Brain microvascular endothelial cell (primary cell): ENCODE data around the gene LAMB1.
"Not testable (repeated sequence)": the region's sequence is repeated elsewhere in the genome, so short reads cannot be mapped to it uniquely, and the experiment has no call there.

Experiments
- DNase-seq: peaks from one replicate; pipeline ENCODE4 v3.0.0-alpha.2; 2020
- H3K27ac ChIP-seq: fragments of 250-450 bp; sonication (Bioruptor Pico); 2 replicates; pipeline ENCODE4 v1.5.1; 2020; ENCODE audit warnings: mild to moderate bottlenecking, moderate library complexity
- H3K27me3 ChIP-seq: fragments of 250-450 bp; sonication (Bioruptor Pico); replicated peaks from 2 replicates; pipeline ENCODE4 v1.5.1; 2020; ENCODE audit warnings: mild to moderate bottlenecking
- H3K36me3 ChIP-seq: fragments of 250-450 bp; sonication (Bioruptor Pico); replicated peaks from 2 replicates; pipeline ENCODE4 v1.5.1; 2020; ENCODE audit warnings: mild to moderate bottlenecking
- H3K4me3 ChIP-seq: 2 replicates; pipeline ENCODE4 v1.5.1; 2011; ENCODE audit warnings: low read depth, mild to moderate bottlenecking, control low read depth, low read length, moderate library complexity
- in situ Hi-C: cut with HindIII; loops from 2 replicates; pipeline ENCODE4 v1.10.0; 2017; ENCODE audit warnings: low sequenced_read_pairs, low pct_ligation_motif_present
- TF ChIP-seq, protein P1 (sequence below): IDR thresholded peaks from 2 replicates; pipeline ENCODE4 v1.5.1; 2011; ENCODE audit warnings: low read depth, mild to moderate bottlenecking, moderate library complexity, low read length, control low read depth, inconsistent platforms; ENCODE audit errors: missing control alignments

Gene LAMB1

DNA sequence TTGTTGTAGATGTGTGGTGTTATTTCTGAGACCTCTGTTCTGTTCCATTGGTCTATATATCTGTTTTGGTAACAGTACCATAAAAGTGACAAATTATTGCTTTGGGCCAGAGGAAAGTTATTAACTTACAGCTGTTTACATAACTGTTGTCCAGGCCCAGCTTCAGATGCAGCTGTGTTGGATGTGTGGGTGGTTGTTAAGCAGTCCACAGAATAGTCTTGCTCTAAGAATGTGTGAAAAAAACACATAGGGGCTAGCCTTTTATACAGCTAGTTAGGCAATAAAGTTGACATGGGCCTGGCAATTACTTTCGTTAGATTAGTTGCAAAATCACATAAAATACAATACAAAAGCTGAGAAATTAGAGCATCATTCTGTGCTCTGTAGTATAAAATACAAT, 80.1 kb downstream of the LAMB1 start:
- no peak for DNase-seq
- no peaks in the 10 kb centered on the region for H3K27me3 ChIP-seq
- TF ChIP-seq, protein P1, sequence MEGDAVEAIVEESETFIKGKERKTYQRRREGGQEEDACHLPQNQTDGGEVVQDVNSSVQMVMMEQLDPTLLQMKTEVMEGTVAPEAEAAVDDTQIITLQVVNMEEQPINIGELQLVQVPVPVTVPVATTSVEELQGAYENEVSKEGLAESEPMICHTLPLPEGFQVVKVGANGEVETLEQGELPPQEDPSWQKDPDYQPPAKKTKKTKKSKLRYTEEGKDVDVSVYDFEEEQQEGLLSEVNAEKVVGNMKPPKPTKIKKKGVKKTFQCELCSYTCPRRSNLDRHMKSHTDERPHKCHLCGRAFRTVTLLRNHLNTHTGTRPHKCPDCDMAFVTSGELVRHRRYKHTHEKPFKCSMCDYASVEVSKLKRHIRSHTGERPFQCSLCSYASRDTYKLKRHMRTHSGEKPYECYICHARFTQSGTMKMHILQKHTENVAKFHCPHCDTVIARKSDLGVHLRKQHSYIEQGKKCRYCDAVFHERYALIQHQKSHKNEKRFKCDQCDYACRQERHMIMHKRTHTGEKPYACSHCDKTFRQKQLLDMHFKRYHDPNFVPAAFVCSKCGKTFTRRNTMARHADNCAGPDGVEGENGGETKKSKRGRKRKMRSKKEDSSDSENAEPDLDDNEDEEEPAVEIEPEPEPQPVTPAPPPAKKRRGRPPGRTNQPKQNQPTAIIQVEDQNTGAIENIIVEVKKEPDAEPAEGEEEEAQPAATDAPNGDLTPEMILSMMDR: no peak
- H3K4me3 ChIP-seq: no peak overlapping the region
- peaks cover 90% of the 10 kb centered on the region for H3K36me3 ChIP-seq
- in situ Hi-C loops: no loop called here
- no peak overlapping the region for H3K27ac ChIP-seq

DNA sequence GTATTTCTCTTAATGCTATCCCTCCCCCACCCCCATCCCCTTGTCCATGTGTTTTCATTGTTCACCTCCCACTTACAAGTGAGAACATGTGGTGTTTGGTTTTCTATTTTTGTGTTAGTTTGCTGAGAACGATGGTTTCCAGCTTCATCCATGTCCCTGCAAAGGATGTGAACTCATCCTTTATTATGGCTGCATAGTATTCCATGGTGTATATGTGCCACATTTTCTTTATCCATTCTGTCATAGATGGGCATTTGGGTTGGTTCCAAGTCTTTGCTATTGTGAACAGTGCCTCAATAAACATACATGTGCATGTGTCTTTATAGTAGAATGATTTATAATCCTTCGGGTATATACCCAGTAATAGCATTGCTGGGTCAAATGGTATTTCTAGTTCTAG, 81.1 kb downstream of the LAMB1 start:
- H3K27me3 ChIP-seq: not testable (repeated sequence)
- H3K36me3 ChIP-seq: peaks cover 83% of the 10 kb centered on the region

DNA sequence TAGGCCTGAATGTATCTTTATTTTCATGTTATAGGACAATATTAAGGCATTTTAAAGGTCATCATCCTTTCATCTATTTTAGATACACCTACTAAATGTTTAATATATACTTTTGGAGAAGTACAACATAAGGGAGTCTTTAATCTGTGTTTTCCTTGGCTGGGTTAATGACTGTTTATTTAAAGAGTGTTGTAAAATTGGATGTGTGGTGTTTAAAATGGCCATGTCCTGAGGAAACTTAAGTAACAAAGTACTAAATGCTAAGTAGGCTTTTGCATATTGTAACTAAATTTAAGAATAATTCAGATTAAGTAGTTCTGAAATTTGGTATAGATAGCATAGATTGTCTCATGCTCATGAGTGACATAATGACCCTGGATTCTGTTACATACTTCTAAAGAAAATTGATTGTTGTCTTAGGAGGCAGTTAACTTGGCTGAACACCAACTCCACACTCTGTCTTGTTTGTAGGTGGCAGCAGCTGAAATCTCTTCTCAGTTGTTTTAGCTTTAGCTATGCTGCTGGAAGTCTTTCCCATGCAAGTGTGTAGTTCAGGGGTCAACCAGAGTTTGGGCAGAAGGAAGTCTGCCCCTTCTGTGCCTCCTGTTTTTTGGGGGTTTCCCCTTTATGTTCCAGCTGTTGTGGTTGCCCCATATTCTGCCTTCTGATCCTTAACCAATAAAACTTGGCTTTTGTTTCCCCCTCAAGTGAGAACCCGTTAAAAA, 82.8 kb downstream of the LAMB1 start:
- Histone ChIP-seq H3K4me3 (no peak overlapping the region), H3K27ac (peak overlapping the region; percentile 9), H3K27me3 (no peaks in the 10 kb centered on the region), H3K36me3 (peaks cover 68% of the 10 kb centered on the region)
- DNase-seq: no peak
- TF ChIP-seq, protein P1: no peak
- in situ Hi-C loops: no loop called here

More for the DNA sequence above, 81.1 kb downstream of the LAMB1 start:
- H3K27ac ChIP-seq, DNase-seq, in situ Hi-C loops, H3K4me3 ChIP-seq: not testable (repeated sequence)

DNA sequence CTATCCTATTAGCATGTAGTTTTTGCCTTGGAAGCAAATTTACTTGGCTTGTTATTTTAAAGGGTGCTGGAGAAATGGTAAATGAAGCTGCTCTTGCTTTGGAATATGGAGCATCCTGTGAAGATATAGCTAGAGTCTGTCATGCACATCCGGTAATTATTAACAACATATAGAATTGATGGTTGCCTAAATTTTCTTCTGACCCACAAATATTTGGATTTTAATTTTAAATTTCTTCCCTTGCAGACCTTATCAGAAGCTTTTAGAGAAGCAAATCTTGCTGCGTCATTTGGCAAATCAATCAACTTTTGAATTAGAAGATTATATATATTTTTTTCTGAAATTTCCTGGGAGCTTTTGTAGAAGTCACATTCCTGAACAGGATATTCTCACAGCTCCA, 84.0 kb downstream of the LAMB1 start:
- DNase-seq: no peak
- Histone ChIP-seq H3K36me3 (peaks cover 55% of the 10 kb centered on the region), H3K27ac (no peak overlapping the region), H3K4me3 (no peak overlapping the region), H3K27me3 (no peaks in the 10 kb centered on the region)
- TF ChIP-seq, protein P1: no peak
- in situ Hi-C loops: no loop called here

DNA sequence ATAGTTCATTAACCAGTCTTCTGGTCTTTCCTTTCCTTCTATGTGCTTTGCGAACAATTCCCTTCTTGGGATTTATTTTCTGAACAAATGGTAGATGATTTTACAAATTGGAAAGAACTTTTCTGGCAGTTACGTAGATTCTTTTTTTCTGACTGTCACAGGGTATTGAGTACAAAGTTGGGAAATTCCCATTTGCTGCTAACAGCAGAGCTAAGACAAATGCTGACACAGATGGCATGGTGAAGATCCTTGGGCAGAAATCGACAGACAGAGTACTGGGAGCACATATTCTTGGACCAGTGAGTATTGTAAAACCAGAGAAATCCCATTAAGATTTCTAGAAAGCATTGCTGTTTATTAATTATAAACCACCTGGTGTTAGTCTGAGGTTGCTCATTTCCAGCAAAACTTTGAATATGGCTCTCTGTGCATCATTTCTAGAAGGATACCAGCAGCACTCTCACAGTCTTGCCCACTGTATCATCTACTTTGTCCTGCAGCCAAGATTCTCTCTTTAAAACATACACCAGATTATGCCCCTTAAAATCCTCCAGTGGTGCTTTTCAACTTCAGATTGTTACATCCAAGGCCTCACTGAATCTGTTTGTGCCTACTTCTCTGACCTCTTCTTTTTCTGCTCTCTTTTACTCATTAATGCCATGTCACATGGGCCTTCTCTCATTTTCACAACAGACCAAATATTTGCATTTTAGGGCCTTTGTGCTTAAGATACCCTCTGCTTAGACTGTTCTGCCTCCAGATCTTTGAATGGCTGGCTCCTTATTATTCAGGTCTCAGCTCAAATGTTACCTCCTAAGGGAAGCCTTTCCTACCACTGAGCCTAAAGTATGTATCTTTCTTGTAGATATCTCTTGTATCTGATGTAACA, 85.0 kb downstream of the LAMB1 start:
- in situ Hi-C loops: no loop called here
- TF ChIP-seq, protein P1: no peak
- DNase-seq: no peak
- no peaks in the 10 kb centered on the region for H3K27me3 ChIP-seq
- H3K4me3 ChIP-seq: no peak overlapping the region
- H3K27ac ChIP-seq: peak overlapping the region; percentile 21
- H3K36me3 ChIP-seq: peaks cover 46% of the 10 kb centered on the region

DNA sequence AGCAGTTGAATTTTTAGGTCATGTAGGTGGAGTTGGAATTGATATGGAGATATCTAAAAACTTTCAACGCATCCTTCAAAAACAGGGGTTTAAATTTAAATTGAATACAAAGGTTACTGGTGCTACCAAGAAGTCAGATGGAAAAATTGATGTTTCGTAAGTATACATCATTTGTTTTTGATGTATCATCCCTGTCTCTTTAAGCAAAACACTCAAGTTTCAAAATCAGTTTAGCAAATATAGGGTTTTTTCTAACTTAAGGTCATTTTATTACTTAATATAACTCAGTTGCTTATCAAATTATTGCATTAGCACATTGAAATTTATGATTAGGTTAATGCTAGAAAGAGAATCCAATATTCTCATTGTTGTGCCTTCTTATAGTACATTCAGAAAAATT, 87.4 kb downstream of the LAMB1 start:
- no peak overlapping the region for H3K27ac ChIP-seq
- in situ Hi-C loops: no loop called here
- TF ChIP-seq, protein P1: no peak
- H3K36me3 ChIP-seq: peaks cover 30% of the 10 kb centered on the region
- no peak for DNase-seq
- no peaks in the 10 kb centered on the region for H3K27me3 ChIP-seq
- no peak overlapping the region for H3K4me3 ChIP-seq
